GM19397 (cell line): ENCODE data around the gene UTP11.

Experiments used
- ATAC-seq: cut with Tn5 transposase; IDR thresholded peaks from one replicate; pipeline ENCODE4 v1.9.1; 2021; ENCODE audit warnings: mild to moderate bottlenecking, moderate library complexity; ENCODE audit not compliant: unreplicated experiment

Gene UTP11

DNA sequence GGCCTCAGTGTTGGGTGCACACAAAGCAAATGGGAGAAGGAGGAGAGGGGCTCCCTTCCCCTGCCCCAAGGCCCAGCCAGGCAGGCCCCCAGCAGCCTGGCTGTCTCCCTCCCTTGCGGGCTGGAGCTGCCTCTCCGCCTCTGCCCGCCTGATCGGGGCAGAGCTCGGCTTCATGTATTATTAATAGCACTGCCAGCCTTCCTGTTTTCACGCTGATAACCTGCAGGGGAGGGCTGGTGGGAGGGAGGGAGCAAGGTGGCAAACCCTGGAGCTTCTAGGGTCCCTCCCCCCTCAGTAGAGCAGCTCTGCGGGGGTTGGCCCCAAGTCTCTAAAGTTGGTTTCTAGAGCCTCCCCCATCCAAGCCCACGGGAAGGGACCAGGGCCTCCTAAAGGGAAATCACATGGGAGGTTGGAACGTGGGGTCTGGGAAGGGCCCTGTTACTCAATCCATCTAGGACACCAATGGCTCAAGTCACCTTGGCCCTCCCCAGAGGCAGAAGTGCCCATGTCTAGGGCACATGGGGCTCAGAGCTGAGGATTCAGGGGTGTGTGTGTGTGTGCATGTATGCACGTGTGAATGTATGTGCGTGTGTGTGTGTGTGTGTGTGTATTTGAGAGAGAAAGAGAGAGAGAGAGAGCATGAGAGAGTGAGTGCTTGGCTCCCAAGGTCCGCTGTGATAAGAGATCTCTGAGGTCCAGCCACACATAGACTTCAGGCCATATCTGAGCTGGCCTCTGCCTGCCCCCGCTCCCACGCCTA, 55.9 kb downstream of the UTP11 start:
- no peak for ATAC-seq

DNA sequence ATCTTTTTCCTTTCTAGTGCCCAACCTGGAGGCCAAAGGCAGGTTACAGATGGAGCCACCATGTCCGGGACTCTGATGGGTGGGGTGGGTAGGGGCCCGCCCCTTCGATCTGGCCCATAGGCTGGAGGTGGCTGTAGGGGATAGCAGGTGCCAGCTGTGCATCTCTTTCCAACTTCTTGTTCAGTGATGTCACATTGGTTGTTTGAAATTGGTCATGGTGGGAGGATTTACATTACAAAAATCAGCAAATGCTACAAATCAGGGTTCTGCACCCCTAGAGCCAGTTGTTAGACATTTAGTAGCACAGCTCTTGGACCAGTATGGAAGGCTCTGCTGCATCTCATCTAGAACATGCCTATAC, 56.4 kb downstream of the UTP11 start:
- ATAC-seq: no peak

GRCh38 chr1:38071312-38072256, 59.0 kb downstream of the UTP11 start:
- ATAC-seq: no peak

DNA sequence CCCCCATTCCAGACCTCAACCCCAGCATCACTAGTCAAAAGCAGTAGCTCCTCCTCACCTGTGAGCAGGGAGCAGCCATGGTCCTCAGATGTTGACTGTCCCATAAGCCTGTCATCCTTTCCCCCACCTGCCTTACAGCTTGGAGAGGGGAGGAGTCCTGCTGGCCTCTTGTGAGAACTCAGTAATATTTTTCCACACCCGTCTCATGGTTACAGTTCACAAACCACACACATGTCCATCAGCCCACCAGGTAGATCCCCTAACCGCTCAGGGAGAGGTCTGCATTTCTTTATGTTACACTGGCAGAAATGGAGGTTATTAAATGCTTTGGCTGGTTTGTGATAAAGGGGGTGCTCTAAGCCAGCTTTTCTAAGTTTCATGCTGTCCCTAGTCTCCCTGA, 60.3 kb downstream of the UTP11 start:
- no peak for ATAC-seq

DNA sequence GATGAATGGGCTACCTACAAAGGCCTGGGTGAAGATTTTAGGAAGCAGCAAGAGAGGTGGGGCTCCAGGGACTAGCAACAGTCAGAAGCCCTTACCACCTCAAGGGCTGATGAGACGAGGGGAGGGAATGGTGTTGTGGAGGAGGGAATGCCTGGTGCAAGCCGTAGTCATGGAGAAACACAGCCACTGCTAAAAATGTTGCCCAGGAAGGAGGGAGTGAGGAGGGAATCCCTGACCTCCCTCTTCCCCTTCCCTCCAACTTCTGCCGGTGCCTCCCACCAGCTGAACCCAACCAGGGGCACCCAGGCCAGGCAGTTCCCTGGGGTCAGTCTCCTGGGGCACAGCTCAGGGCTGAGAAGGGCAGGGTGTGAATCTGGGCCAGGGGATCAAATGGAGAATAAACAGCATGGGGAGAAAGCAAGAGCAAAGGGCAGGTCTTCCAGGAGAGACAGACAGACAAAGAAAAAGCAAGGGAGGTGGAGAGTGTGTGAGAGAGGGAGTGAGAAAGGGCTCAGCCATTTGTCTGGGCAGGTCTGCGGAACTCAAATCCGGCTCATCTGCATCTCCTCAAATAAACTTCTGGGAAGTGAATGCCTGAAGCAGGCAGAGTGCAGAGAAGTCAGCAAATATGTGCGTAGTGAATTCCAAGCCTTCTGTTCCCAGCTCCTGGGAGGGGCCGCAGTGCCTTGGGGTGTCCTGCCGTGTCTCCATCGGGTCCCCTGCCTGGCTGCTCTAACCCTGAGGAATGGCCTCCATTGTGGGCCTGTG, 61.2 kb downstream of the UTP11 start:
- no peak for ATAC-seq

DNA sequence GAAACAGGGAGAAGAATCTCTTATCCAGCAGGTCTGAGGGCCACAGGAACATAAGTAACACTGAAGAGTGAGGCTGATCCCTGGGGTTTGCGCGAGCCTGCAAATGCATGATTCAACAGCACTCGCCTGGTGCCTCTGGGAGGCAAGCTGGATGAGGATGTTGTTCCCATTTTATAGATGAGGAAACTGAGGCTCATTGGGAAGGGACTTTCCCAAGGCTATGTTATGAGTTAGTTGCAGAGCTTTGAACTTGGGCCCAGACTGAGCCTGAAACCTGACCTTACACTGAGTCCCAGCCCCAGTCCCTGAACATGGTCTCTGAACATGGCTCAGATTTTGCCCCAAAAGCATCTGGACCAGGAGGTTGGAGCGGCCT, 61.8 kb downstream of the UTP11 start:
- no peak for ATAC-seq
